SIG-M5 treated with dmso at 0.1 percent for 504 hours (cell line): ENCODE data around the gene SCG2.

Experiments
- DNase-seq: peaks from one replicate; lab custom pipeline; 2025; ENCODE audit not compliant: unreplicated experiment; lab: John Stamatoyannopoulos, UW

SCG2 gene, protein sequence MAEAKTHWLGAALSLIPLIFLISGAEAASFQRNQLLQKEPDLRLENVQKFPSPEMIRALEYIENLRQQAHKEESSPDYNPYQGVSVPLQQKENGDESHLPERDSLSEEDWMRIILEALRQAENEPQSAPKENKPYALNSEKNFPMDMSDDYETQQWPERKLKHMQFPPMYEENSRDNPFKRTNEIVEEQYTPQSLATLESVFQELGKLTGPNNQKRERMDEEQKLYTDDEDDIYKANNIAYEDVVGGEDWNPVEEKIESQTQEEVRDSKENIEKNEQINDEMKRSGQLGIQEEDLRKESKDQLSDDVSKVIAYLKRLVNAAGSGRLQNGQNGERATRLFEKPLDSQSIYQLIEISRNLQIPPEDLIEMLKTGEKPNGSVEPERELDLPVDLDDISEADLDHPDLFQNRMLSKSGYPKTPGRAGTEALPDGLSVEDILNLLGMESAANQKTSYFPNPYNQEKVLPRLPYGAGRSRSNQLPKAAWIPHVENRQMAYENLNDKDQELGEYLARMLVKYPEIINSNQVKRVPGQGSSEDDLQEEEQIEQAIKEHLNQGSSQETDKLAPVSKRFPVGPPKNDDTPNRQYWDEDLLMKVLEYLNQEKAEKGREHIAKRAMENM

DNA sequence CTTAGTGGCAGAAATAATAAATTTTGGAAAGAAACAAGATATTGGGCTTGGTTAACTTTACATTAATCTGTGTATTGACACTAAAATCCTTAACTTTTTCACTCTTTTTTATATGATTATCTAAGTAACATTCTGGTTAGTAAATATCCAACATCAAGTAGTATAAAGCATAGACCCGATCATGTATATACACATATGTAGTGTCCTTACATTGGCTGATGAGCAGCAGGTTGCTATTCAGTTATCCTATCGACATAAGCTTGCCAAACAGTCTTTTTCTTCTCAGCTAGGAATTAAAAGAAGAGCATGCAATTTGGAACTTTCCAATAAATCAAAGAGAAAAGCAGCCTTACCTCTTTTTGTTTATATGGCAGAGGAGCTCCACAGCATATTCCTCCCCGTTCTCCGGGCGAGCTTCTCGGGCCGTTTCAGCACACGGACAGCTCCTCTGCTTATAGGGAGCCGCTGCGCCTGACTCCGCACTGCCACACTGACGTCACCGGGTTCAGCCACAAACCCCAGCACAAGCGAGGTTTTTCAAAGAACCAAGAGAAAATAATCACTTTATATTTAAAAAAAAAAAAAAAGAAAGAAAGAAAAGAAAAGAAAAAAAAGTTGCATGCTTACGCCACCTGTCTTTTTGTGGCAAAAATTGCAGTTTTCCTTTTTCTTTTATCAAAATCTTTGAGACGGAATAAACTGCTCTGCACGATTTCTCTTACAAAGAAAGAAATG is at the start of gene SCG2:
Gene SCG2, minus strand, starts transcription at position 430 of the 735 bp plus-strand sequence. CDS start 3,079 bp downstream, outside the sequence.
- DNase-seq = peak; percentile 71

DNA sequence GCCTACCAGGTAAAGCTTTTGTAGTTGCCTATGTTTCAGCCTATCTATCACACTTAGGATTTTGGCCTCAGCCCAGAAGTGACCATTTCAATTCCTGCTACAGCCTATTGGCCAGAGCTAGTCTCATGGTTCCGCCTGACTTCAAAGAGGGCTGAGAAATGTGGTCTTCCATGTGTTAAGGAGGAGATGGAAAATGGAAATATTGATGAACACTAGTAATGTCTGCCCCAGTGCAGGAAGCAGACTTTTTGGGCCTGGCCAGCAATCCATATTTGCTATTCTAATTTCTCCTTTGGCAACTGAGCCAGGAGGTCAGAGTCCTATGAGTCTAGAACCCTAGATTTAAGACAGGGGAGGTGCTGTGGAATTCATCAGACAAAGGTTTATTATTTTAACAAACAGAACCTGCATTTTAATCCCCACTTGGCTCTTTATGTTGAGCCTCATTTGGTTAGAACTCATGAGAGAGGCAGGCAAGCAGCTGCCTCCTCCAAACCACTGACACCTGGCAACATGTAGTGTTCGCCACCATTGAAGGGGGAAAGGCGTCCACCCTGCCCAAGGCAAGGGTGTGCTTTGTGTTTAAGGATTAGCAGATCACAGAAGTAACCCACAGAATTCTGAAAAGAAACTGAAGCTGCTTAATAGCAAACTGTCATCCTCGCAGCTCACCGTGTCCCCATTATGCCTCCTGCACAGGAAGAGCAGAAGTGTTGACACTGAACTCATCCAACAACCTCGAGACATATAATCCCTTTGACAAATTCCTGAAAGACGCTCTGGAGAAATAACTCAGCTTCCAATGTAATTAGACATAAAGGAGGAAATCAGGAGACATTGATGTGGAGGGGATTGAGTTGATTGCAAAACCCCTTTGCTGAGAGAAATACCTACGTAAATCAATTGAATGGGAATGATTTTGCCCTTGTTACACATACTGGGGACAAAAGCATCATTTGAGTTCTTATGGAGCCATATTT is 47.7 kb upstream of the SCG2 start:
- no peak for DNase-seq

DNA sequence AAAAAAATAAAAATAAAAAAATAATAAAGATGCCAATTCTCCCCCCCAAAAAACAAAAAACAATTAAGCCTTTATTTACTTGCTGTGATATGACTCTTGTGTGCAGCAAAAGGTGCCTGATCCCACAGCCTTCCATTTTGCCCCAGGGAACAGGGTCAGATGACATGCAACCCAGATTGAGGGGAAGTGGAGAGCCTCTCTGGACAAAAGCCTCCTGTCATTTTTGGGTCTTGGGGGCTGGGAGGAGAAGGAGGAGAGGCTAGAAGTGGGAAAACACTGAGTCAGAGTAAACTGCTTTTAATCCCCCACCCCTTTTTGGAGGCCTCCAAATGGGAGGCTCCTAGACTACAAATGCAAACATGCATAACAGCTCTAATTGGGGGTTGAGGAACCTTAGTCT is 46.6 kb upstream of the SCG2 start:
- DNase-seq = no peak

DNA sequence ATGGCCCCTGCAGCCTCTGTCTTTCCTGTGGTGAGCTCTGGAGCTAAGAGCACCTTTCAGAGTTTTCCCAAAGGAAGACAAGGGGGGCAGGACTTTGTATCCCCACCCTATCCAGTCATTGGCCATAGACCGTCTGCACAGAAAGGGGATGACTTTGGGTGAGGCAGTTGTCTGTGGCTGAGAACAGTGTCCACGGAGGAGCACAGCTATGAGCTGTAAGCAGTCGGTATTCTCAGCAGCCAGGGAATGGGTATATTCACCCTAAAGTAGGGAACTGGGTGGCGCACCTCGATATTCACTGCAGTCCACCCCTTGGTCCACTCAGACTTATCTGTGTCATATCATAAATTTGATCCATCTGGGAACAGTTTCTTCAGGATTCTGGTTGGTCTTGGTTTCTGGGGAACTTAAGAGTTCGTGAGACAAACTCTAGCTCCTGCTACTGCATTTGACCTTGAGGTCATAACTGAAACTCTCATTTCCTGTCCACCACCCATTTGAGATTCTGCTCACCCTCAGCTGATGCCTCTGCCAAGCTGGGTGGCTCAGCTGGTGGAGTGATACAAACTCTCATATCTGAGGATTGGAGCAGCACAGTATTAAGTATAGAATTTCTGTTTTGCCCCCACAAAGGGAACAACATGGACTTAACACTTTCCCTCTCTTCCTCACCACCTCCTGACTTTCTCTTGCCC is 45.2 kb upstream of the SCG2 start:
- no peak for DNase-seq

DNA sequence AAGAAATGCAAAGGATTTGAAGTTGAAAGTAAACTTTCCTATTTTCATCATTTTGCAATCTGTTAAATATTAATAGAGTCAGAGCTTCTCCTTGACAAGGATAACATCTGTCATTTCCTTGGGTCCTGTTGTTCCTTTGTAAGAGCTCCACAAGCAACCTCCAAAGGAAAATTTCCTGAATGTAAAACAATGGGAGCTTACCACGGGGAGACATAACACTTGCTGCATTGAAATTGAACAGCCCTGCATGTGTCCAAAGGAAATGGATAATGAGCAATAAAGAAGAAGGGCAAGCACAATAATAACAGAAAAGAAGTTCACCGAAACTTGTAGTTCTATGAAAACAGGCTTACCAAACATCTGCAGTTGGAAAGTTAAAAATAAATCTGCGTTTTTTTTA is 42.0 kb upstream of the SCG2 start:
- DNase-seq = no peak

DNA sequence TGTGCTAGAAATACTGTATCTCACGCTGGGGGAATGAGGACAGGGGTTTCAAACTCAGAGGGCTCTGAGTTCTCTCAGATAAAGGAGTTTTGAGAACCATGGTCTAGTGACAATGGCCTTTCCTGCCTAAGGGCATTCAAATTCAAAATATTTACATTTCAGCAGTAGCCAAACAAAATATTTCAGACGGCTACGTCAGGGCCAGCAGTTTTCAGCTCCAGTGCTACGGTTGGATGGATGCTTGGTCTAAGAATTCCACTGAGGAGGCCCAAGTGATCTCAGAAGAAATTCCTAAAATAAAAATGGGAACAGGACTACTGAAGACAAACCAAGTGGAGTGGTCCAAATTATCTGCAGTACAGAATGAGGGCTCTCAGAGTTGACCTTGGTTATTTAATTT is 41.1 kb upstream of the SCG2 start:
- DNase-seq = peak; percentile 3

DNA sequence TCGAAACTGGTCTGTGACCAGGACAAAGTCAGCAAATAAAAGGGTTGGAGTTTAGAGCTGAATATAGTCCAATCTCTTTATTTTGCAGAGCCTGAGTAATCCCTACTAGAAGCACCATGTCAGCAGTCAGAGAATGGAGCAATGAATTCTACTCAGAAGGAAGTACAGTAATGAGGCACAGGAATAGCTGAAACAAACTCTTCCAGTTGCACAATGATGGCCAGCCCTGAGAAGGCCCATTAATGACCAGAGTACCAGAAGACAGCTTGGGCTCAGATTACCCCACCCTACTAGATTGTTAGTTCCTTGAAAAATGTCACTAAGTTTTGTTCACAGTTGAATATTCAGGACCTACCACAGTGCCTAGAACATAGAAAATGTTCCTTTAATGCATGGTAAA is 40.3 kb upstream of the SCG2 start:
- peak; percentile 53 for DNase-seq

DNA sequence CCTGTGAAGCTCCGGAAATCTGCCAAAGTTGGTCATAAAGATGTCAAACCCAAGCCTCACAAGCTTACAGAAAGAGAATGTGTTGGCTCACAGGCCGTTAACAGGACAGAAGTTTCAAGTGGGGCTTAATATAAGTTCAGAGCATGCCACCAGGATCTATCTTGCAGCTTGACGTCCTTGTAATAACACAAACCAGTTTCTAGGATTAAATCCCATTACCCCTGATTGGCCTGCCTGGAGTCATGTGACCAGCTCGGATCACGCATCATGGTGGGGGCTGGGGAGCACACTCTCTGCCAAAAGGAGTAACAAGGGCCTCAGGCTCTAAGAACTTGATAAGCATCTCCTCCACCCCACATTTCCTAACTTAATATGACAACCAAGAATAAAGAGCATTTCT is 38.9 kb upstream of the SCG2 start:
- peak; percentile 21 for DNase-seq

DNA sequence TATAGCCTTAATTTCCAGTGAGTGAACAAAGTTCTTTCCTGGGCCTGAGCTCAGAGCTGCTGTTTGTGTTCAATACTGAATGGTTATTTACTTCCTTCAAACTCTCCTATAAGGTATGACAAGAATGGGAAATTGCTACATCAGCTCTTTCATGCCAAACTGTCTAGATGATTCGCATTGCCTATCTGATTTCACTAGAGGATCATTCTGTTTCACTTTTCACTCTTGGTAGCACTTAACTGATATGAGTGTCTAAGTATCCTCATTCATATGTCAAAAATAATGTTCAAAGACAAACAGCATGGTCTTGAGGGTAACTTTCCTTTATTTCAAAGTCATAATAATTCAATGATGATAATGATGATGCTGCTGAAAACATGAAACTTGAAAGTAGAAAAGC is 32.9 kb upstream of the SCG2 start:
- no peak for DNase-seq

DNA sequence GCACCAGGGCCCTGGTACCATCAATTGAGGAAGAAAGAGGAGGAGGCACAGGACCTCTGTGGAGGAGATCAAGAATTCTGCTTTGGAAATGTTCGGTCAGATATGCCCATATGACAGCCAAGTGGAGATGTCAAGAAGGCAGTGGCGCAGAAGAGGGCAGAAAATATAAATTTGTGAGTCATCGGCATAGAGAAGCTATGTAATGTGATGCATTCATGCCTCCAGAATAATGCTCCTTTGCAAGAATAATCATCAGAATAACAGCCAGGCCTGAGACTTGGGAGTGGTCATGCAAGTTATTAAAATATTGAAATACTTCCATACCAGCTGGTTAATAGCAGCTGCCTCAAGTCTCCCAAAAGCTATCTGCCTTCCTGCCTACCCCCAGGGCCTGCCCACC is 32.1 kb upstream of the SCG2 start:
- DNase-seq = no peak

DNA sequence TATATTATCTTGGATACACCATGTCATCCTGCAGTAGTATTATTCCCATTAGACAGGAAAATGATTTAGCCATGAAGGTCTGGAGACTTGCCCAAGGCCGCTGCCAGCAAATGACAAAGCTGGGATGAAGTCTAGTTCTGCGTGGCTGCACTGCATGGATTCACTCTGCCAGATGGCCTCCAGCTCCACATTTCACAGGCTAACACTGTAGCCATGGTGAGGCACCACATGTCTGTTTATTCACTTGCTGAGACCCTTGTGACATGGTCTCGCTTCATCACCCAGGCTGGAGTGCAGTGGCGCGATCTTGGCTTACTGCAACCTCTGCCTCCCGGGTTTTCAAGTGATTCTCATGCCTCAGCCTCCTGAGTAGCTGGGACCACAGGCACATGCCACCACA is 31.5 kb upstream of the SCG2 start:
- DNase-seq = no peak

DNA sequence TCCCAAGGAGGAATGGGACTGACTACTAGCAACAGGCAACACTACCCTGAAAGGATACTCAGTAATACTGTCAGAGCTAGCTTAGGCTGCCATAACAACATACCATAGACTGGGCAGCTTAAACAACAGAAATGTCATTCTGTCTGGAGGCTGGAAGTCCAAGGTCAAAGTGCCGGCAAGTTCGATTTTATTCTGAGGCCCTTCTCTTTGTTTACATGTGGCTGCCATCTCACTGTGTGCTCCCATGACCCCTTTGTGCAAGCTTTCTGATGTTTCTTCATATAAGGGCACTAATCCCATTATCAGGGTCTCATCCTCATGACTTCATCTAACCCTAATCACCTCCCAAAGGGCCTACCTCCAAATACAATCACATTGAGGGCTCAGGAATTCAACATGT is 30.7 kb upstream of the SCG2 start:
- no peak for DNase-seq

DNA sequence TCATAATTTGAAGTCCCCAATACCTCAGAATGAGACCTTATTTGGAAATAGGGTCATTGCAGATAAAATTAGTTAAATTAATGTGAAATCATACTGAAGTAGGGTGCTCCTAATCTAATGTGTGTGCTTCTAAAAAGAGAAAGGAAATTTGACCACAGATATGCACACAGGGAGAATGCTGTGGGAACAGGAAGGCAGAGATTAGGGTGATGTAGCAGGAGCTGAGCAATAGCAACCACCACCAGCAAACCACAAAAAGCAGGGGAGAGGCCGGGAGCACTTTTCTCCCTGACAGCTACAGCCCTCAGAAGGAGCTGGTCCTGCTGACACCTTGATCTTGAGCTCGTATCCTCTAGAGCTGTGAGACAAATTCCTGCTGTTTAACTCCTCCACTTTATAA is 24.6 kb upstream of the SCG2 start:
- no peak for DNase-seq

DNA sequence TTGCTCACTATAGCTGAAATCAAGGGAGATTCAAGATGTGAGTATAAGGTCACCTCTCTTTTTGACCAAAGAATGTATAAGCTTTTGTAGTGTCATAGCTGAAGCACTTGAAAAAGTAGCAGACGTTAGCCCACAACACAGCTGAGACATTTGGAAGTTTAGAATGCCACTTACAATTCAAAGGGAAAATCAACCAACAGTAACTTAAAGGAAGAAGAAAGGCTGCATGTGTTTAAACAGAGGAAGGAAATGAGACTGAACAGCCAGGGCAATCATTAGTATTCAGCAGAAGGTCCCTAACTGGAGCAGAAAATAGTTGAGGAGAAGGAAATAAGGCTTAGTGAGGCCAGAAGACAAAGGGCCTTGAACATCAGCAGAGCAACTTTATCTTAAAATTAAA is 23.5 kb upstream of the SCG2 start:
- no peak for DNase-seq

DNA sequence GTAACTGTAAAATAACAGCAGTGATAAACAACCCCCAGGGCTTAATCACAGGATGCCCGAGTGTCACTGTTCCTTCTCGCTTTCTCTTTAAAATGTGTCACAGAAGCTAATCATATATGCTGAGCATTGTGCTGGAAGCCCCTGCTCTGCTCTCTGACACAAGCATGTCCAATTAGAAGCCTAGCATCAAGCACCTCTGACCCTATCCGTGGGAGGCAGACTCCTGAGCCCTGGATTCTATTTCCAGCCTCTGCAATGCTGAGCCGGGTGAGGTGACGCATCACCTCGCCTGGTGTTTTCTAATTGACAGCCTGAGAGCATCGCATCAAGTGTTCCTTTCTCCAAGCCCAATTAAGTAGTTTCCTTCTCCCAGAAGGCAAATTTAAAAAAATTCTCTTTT is 19.7 kb upstream of the SCG2 start:
- DNase-seq = no peak

DNA sequence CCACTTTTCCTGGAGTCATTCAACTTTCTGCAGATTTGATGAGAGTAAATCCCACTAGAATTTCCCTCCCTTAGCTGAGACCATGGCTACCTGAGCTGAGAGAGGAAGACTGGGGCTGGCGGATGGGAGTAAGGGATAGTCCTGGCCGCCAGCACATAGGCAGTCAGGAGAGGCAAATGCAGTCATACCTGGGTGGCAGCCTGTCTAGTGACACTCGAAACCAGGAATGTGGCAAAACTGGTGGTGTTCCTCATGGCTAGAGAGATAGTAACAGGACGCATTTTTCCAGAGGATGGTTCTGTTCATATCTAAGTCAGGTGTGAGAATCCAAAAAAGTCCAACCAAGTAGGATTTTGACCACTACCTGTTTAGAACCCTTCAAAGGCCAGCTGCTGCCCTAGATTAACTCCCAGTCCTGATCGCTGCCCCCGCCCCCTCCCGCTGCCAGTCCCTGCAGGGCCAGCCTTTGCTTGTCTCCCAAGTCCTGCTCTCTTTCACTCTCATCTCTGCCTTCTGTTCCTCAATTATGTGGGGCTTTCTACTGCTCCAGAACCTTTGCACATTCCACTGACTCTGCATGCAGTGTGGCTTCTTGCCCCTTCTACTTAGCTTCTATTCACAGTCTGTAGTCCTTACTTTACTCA is 17.4 kb upstream of the SCG2 start:
- no peak for DNase-seq

DNA sequence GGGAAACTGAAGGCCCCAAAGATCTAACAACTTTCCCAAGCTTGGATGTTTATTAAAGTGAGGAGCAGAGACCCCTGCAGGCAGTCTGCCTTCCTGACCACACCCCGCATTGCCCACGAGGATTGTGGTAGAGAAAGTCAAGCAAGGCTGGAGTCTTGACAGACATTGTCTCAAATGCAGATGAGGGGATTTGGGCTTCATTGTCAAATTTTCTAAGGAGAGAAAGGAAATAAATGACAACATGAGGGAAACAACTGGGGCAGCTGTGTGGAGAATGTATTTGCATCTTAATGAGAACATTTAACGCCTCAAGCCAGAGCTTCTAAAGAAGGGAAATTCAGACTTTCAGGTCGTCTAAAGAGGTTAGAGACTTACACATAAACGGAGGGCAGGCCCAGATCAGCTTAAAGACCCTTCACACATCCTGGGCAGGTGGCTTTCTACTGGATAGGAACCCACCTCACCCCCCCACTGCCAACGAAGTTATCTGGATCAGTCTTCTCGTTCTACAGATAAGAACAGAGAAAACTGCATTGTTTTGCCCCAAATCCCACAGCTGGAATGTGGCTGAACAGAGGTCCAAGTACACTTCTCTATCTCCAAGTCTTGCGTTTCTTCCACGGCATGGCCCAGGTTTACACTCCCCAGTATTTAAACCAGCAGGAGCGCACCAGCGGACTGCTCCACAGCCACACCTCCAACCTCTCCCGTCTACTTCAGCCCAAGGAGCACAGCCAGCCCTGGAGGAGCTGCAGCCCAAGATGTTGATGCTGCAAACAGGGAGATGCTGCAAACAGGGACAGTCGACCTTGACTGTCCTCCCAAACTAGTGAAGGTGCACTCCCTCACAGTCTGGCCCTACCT is 16.2 kb upstream of the SCG2 start:
- no peak for DNase-seq

DNA sequence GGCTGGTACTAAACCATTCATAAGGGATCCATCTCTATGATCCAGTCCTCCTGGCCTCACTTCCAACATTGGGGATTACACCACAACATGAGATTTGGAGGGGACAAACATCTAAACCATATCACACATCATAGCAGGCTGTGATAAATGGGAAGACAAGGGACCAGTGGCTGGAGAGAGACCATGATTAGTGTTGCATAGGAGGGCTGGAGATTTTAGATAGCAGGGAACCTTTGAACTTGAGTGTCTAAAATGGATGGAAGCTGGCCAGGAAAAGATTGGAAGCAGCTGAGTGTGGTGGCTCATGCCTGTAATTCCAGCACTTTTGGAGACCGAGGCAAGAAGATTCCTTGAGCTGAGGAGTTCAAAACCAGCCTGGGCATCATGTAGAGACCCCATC is 12.4 kb upstream of the SCG2 start:
- no peak for DNase-seq
